GM06990 (cell line): Measurements from ENCODE around the gene SUCNR1.

ENCODE experiments used
- DNase-seq: peaks from one replicate; pipeline ENCODE4 v3.0.0-alpha.2; 2011; ENCODE audit not compliant: insufficient read length; ENCODE audit errors: extremely low read depth
- H3K27me3 ChIP-seq: replicated peaks from 2 replicates; pipeline ENCODE4 v1.6.0; 2011; ENCODE audit warnings: low read length; ENCODE audit not compliant: control insufficient read depth, insufficient read depth
- H3K36me3 ChIP-seq: 2 replicates; pipeline ENCODE4 v1.5.1; 2011; ENCODE audit warnings: low read length; ENCODE audit not compliant: control insufficient read depth, insufficient read depth
- H3K4me3 ChIP-seq: replicated peaks from 2 replicates; pipeline ENCODE4 v1.5.1; 2011; ENCODE audit warnings: low read depth, mild to moderate bottlenecking, control low read depth, low read length
- TF ChIP-seq, protein P1 (sequence below): IDR thresholded peaks from 2 replicates; pipeline ENCODE4 v1.5.1; 2011; ENCODE audit warnings: low read length, control low read depth, mild to moderate bottlenecking, inconsistent platforms; ENCODE audit not compliant: insufficient read depth, poor library complexity, severe bottlenecking

The SUCNR1 gene

DNA sequence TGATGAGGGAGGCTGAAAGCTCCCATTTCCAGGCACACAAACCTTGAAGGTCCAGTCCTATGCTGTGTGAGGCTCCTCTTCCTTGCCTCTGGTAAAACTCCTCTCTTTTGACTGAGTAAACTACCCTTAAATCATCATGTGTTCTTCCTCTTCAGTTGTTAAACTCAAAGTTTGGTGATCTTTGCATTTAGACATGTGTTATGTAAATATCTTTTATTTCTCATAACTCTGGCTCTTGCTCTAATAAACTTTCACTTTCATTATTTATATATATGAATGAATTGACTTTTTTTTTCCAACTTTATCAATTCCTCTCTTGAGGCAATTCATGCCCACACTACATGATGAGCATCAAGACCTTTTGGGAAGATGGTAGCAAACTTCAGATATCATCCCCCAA, 26.6 kb downstream of the SUCNR1 start:
- Histone ChIP-seq H3K27me3 (no peaks in the 10 kb centered on the region), H3K4me3 (no peak overlapping the region), H3K36me3 (no peaks in the 10 kb centered on the region)
- DNase-seq: no peak
- TF ChIP-seq, protein P1, sequence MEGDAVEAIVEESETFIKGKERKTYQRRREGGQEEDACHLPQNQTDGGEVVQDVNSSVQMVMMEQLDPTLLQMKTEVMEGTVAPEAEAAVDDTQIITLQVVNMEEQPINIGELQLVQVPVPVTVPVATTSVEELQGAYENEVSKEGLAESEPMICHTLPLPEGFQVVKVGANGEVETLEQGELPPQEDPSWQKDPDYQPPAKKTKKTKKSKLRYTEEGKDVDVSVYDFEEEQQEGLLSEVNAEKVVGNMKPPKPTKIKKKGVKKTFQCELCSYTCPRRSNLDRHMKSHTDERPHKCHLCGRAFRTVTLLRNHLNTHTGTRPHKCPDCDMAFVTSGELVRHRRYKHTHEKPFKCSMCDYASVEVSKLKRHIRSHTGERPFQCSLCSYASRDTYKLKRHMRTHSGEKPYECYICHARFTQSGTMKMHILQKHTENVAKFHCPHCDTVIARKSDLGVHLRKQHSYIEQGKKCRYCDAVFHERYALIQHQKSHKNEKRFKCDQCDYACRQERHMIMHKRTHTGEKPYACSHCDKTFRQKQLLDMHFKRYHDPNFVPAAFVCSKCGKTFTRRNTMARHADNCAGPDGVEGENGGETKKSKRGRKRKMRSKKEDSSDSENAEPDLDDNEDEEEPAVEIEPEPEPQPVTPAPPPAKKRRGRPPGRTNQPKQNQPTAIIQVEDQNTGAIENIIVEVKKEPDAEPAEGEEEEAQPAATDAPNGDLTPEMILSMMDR: no peak

DNA sequence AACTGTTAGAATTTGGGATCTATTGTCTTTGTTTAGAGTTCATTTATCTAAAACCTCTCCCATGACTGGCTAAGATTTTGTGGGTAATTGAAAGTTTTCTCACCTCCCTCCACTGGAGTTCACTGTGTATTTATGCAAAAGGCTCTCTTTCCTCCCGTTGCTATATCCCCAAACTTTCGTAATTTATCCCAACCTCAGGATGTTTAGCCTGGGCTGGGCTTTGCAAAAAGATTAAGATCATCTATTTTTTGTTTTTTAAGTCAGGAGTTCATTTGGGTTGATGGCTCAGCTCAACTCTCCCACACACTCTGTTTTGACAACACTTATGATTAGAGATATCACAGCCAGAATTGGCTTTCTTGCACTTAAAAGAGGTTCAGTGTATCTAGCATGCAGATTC, 27.0 kb downstream of the SUCNR1 start:
- TF ChIP-seq, protein P1: no peak
- no peak overlapping the region for H3K4me3 ChIP-seq
- DNase-seq: no peak
- H3K36me3 ChIP-seq: no peaks in the 10 kb centered on the region
- no peaks in the 10 kb centered on the region for H3K27me3 ChIP-seq

DNA sequence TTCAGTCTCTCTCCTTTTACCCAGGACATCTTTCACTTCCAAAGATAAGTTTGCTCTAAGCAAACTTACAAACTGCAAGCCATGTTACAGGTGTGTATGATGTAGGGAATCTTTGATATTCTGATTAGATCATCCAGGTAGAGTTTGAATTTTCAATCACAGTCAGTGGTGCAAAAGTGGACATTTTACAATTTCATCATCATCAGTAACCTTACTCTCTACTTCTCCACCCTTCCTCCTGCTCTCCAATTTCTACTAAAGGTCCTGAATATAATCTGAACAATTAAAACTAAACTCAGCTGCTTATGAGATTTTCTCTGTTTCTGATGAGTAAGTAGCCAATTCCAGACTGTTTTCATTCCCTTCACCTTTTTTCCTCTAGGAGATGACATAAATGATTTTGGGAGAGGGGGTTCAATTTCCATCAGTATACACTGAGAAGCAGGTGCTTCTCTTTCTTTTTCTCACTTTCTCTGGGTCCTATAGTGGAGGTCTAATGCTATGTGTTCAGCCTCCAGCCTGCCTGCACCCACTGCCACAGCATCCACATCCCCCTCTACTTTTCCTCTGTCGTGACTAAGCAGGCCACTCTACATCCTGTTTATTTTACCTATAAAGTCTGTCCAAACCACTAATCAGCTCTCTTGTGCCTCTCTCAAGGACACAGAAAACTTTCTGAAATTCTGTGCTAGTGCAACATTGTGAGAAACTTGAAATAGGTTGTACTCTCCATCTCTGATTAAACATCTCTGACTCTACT, 27.6 kb downstream of the SUCNR1 start:
- H3K36me3 ChIP-seq: no peaks in the 10 kb centered on the region
- no peak for DNase-seq
- no peak overlapping the region for H3K4me3 ChIP-seq
- TF ChIP-seq, protein P1: no peak
- no peaks in the 10 kb centered on the region for H3K27me3 ChIP-seq

DNA sequence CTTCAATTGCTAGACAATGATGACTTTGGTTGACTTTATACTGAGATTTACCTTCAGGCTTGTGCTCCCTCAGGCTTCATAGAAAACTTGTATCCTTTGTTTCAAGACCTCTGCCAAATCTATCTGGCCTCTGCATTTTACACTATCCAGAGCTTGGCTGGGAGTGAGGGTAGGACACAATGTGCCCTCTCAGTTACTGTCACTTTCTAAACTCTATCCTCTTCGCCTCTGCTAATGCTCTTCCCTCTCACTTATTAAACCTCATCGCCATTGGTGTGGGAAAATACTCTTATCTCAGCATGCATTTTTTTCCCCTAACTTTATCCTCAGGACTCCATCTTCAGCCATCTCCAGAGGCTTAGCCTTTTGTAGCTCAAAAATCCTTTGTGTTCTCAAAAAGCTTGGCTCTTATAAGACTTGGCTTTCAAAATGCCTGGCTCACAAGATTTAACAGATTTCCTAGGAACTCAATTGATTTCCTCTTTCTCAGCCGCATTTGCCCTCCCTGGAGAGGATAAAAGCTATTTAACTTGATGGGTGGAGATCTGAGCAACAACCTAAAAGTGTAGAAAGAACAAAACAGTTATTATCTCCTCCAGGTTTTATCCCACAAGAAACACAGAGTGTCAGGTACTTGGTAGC, 28.3 kb downstream of the SUCNR1 start:
- no peak for DNase-seq
- Histone ChIP-seq H3K36me3 (no peaks in the 10 kb centered on the region), H3K27me3 (no peaks in the 10 kb centered on the region), H3K4me3 (no peak overlapping the region)
- TF ChIP-seq, protein P1: no peak

DNA sequence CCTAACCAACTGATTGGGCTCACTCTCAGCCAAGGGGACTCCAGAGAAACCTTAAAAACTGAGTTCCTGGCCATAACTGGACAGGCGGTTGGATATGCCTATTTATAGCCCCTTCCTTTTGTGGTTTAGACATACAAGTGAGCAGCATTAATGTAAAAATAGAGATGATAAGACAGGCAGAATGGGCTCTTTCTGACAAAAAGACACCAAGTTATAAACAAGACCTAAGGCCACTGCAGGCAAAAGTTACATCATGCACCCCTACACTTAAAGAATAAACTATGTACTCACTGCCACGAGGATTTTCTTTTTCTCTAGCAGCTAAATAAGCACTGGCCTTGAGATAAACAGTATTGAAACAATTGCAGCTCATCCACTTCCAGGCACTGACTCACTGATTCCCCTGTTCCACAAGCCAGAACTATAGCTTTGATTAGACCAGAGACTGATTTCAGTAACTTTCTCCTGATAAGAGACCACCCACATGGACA, 30.1 kb downstream of the SUCNR1 start:
- no peaks in the 10 kb centered on the region for H3K36me3 ChIP-seq
- H3K27me3 ChIP-seq: no peaks in the 10 kb centered on the region
- DNase-seq: no peak
- no peak overlapping the region for H3K4me3 ChIP-seq
- TF ChIP-seq, protein P1: no peak
